NCI-H2081 treated with DMSO at 0.1 percent for 48 hours (cell line): Measurements from ENCODE around the gene CCT3.
"Not testable (repeated sequence)": the region's sequence is repeated elsewhere in the genome, so short reads cannot be mapped to it uniquely, and the experiment has no call there.

Source experiments
- DNase-seq: peaks from one replicate; lab custom pipeline; 2025; lab: John Stamatoyannopoulos, UW

Gene CCT3

DNA sequence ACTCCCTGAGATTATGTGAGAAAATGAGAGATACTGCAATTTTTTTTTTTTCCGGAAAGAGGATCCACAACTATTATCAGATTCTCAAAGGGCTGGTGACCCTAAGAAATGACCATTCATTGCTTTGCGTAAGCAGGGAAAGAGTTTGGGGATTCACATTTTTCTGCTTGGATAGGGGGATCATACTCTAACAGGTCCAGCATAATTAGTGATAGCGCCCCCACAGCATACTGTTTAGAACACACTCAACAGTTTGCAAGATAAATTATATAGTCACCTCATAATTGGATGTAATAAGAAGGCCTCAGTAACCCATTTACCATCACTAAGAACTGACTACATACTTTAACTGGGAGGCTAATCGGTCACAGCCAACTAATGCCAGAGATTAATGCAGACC is 1.9 kb downstream of the CCT3 start:
- no peak for DNase-seq

DNA sequence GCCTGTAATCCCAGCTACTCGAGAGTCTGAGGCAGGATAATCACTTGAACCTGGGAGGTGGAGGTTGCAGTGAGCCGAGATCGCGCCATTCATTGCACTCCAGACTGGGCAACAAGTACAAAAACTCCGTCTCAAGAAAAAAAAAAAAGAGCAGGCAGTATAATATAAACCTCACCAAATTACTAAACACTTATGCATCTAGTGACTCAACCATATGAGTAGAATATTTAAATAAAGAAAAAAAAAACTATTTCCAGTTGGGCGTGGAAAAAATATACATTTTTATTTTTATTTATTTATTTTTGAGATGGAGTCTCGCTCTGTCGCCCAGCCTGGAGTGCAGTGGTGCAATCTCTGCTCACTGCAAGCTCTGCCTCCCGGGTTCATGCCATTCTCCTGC is 14.9 kb downstream of the CCT3 start:
- not testable (repeated sequence) for DNase-seq

DNA sequence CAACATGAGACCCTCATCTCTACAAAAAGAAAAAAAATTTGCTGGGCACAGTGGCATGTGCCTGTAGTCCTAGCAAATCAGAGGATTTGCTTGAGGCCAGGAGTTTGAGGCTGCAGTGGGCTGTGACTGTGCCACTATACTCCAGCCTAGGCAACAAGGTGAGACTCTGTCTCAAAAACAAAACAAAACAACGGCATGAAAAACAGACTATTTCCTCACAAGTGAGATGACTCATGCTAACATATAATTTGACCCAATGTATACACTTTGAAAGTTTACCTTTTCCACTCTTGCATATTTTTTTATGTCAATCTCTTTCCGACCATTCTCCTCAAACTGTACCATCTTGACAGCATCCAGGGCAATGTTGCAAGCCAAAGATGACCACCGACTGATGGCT is 17.5 kb downstream of the CCT3 start:
- DNase-seq: no peak

DNA sequence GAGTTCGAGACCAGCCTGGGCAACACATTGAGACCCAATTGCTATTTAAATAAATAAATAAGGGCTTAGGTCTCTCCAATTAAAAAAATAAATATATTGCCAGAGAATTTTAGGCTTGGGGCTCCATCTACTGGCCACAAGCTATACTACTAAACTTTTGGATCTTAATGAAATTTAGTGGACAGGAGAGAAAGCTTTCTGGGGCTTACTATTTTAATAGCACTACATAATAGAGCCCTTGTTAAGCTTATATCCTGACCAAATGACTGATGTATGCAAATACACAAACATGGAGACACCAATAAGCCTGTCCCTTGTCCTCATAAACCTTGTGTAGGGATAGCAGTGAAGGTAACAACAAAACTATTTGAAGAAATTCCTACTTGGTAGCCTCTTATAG is 18.4 kb downstream of the CCT3 start:
- no peak for DNase-seq

DNA sequence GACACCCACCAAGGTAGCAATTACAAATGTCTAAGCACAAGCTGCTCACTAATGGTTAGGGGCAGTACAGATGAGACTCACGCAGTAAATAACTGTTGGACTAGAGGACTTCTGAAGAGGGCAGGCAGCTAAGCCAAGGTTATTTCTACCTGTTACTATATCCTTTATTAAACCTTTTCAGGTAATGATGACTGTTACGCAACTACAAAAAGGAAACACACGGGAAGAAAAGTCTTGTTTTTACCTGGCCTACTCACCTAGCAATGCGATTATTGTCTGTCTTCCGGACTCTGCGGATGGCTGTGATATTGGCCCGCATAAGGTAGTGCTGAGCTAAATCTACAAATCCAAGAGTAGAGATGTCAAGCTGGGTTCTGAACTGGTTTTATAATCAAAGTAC is 21.2 kb downstream of the CCT3 start:
- no peak for DNase-seq

DNA sequence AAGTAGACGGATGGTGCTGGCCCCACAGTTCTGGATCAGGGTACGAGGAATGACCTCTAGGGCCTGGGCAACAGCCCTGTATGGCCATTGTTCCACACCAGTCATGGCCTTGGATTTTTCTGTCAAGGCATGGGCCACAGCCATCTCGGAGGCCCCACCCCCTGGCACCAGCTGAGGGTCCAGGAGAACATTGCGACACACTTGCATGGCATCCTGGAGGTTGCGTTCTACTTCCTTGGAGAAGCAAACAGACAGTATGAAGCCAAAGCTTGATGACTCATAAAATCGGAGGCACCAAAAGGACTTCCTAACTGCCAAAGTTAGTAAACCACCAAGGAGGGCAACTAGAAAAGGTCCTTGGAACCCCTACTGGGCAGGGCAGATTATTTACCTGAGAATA is 27.1 kb downstream of the CCT3 start:
- no peak for DNase-seq

DNA sequence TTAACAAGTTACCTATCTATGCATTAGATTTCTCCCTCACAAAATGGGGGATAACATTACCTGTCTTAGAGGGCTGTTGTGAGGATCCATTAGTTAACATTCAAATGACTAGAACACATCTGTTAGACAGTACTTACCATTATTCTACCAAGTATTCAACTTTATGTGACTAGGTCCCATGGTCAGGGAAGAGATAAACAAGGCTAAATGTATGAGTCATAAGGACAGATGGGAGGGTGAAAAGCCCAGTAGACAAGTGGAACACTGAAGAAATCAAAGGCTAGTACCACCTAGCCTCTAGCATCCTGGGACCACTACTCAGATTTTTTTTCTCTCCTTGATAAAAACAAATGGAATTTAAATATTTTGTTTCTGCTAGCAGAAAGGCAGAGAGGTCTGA is 30.0 kb downstream of the CCT3 start:
- DNase-seq: no peak

DNA sequence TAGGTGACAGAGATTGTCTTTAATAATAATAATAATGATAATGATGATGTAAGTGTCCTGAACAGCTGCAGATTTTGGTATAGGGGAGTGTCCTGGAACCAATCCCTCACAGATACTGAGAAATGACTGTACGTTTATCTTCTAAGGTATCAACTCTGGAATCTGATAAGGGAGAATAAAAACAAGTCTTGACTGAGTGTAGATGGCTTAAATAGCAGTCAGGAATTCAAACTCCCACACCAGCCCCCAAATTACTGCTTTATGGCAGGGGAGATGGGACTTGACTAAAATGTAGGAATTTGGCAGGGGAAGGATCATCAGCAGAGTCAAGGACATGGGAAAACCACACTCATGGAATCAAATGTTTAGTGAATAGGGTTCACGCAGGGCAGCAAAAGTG is 32.9 kb downstream of the CCT3 start:
- no peak for DNase-seq

DNA sequence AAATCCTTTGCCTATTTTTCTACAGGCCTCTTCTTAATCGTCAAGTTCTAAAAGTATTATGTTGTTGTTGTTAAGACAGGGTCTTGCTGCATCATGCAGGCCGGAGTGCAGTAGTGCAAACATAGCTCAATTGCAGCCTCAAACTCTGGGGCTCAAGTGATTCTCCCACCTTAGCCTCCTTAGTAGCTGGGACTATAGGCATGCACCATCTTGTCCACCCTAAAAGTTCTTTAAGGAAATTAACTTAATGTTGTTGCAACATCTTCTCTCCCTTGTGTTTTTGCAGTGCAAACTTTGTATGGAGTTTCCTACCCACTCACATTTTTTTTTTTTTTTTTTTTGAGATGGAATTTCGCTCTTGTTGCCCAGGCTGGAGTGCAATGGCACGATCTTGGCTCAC is 34.9 kb downstream of the CCT3 start:
- no peak for DNase-seq

DNA sequence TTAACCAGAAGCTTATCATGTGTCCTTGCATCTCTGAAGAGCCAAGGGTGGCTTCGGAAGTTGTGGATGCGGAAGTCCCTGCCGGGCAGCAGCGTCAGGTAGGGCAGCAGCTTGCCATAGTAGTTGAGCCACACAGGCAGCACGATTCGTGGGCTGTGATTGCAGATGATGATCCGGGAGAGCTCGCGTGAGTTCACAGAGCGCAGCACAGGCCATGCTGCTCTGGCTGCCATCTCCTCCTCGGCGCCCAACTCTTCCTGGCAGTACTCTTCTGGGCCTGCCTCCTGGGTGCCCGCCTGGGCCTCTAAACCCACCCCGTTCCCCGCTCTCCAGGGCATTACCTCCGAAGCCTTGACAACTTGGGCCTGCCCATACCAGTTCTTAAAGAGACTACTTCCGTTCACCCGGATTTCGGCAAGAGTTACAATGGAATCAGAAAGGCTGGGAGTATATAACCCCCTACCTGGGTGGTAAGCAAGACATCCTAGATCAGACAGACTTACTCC is 39.2 kb downstream of the CCT3 start, which contains the start of gene VHLL:
Gene VHLL (minus strand): TSS at position 456 of the 506 bp plus-strand sequence. CDS start 118 bp downstream, at position 338.
- DNase-seq: no peak

DNA sequence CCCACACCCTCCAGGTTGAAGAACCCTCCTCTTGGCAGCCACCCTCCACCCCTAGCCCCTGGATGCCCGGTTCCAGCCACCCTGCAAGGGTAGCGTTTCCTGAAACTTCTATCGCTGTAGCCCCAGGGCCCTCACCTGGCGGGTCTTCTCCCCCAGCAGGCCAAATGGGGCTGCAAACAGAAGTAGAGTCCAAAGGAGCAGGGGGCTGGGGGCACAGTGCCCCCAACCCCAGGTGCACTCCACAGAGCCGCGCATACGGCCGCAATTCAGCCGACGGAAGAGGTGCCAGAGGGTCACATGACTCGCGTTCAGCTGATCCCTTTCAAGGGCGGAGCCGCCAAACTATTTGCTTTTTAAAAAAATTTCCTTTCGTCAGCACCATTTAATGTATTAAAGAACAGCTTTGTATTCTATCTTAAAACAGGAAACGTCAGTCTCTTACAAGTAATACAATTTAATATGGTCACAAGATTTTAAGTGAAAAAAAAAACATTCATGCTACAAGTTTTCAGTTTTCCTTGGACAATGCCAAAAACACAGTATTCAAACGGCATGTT is 42.6 kb downstream of the CCT3 start, which contains the start of gene GLMP:
Gene GLMP (minus strand): TSS at position 289 of the 557 bp plus-strand sequence. CDS start 34 bp downstream, at position 255.
- DNase-seq: peak; percentile 24

DNA sequence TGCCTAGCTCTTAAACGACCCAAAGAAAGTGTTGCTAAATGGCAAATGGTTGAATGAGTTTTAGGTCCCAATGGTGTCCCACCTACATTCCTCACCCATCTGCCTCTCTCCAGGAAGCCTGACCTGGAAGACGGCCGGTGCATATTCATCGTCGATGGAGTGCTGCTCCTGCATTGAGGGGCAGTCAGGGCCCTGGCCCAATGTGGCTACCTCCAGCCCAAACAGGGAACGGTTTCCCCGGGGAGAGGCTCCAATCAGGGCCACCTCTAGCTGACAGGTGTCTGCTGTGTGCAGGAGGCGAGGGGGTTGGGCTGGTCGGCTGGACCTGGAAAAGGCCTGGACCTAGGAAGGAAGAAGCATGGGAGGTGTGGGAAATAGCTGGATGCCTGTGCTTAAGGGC is 44.2 kb downstream of the CCT3 start:
- DNase-seq: no peak

DNA sequence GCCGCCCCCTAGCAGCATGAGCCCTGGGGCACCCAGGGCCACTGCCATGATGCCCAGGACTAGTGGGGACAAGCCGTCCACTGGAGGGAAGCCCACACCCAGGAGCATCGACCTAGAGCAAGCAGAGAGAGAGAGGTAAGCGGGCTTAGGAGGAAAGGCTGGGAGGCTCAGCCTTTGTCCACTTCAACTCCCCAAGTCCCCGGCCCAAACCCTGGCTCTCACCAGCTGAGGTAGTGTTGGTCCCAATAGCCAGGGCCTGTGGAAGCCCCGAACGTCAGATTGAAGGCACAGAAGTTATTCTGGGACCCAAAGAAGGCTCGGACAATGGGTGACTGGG is 45.0 kb downstream of the CCT3 start:
- DNase-seq: no peak

DNA sequence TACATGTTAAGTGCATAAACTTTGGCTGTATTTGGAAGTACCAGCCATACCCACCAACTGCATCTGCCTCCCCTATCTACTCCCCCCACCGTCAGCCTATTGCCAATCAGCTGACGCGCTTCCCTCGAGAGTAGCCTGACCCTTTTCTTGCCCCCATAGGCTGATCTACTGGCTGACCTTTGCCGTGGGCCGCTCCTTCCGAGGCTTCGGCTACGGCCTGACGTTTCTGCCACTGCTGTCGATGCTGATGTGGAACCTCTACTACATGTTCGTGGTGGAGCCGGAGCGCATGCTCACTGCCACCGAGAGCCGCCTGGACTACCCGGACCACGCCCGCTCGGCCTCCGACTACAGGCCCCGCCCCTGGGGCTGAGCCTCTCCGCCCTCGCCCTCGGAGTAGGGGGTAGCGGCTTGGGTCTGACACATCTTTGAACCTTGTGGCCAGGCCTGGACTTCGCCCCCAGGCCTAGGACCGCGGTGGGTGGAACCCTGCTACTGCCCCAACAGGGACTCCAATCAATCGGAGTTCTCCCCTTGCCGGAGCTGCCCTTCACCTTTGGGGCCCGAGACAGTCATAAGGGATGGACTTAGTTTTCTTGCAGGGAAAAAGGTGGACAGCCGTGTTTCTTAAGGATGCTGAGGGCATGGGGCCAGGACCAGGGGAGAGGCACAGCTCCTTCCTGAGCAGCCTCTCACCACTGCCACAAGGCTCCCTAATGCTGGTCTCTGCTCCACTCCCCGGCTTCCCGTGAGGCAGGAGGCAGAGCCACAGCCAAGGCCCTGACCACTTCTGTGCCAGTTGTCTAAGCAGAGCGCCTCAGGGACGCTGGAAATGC is 46.6 kb downstream of the CCT3 start:
- DNase-seq: no peak

DNA sequence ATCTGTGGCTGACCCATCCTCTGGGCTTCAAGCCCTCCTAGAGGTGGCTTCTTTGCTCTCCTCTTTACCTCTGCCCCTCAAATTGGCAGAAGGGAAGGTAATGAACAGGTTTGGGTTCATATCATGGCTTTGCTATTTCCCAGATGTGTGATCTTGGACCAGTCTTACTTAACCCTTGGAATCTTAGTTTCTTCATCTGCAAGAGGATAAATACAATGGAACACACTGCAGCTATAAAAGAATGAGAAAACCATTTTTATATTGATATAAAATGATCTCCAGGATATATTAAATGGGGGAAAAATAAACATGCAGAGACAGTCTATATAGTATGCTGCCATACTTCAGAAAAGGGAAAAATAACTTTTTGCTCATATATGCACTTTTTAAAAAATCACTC is 48.2 kb downstream of the CCT3 start:
- no peak for DNase-seq

DNA sequence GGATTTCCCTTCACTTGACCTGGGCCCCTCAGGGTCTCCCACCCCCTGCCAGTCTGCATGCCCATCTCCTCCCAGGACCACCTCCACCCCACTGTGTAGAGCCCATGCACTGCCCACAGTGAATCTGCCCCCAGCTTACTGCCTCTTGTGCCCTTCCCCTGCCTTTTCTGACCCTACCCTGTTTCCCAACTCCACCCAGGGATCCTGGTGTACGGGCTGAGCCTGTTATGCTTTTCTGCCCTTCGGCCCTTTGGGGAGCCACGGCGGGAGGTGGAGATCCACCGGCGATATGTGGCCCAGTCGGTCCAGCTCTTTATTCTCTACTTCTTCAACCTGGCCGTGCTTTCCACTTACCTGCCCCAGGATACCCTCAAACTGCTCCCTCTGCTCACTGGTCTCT is 52.0 kb downstream of the CCT3 start:
- no peak for DNase-seq

DNA sequence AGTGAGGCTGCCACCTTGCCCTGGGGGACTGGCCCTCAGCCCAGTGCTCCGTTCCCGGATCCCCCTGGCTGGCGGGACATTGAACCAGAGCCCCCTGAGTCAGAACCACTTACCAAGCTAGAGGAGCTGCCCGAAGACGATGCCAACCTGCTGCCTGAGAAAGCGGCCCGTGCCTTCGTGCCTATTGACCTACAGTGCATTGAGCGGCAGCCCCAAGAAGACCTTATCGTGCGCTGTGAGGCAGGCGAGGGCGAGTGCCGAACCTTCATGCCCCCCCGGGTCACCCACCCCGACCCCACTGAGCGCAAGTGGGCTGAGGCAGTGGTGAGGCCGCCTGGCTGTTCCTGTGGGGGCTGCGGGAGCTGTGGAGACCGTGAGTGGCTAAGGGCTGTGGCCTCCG is 52.7 kb downstream of the CCT3 start:
- DNase-seq: no peak

DNA sequence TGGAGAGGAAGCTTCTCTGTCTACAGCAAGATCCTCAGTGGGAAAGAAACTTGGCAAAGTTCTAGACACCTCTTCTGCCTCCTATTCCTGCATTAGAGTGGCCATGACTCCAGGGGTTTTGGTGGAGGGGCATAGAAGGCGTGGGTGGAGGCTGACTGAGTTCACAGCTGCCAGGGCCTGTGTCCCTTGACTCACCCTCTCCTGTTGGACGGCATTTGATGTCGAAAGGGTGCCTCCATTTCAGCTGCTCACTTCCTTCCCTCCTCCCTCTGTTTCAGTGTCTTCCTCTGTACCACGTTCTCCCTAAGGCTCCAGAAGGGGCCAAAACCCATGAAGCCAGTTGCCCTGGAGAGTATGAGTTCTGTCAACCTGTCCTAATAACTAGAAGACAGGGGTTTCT is 53.3 kb downstream of the CCT3 start:
- DNase-seq: no peak

DNA sequence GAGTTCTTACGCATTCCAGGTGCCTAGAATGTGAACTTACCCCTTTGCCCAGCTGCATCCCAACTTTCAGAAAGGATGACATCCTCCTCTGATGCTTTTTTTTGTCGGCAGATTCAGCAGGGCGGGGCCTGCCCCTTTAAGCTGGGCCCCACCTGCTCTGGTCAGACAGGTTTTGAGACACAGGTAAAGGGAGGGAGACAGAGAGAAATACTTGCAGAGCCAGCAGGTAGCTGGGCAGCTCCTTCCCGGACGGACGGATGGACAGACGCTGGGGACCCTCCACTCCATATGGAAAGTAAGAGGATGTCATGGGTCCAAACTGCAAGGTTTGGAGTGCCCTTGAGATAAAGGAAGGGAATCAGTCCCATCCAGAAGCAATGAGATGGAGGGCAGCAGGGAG is 54.0 kb downstream of the CCT3 start, which contains the start of gene TMEM79:
Gene TMEM79 (plus strand): TSS at position 214 of the 400 bp plus-strand sequence. CDS start 902 bp downstream, outside the sequence.
- DNase-seq: no peak

DNA sequence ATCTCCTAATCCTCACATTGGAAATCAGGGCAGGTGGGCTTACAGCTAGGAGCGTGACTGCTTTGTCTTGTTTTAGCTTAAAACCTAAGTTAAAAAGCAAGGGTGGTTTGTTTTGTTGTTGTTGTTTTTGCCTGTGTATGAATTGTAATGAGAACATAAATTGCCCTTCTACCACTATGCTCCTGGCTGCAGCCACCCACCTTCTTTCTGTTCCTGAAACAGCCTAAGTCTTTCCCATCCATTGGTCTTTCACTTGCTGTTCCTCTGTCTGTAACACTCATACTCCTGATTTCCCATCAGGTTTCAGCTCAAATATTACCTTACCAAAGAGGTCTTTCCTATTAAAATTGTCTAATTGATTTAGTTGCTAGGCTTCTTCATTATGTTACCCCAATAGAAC is 54.6 kb downstream of the CCT3 start:
- no peak for DNase-seq

DNA sequence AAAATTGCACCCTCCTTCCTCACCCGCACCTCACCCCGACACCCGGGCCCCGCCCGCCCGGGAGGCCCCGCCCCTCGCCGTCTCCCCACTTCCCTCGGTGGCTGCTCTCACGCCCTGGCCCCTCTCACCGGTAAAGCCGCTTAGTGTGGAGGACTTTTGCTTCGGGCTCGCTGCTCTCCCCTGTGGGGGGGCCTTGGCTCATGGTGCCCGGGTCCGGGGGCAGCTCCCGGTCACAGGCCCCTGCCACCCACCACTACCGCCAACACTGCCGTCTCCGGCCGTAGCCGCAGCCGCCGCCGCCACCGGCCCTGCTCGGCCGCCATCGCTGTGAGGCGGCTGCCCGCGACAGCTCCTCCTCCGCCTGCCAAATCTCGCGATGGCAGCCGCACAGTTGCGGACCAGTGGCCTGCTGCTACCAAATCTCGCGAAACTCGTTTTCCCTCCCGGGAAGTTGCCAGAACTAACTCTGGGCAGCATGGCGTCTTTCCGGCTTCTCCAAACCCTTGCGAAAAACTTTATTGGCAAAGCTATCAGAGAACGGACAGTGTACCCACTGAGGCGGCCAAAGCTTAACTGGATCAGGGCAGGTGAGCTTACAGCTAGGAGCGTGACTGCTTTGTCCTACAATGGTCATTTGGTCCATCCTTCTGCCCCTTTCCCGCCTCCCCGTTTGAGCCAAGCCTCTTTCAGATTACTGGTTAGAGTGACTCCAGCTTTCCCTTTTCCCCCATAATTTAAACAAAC is 55.4 kb downstream of the CCT3 start, which contains the start of gene SMG5:
Gene SMG5 (minus strand): TSS at position 347 of the 744 bp plus-strand sequence. CDS start 145 bp downstream, at position 202.
- peak; percentile 98 for DNase-seq

DNA sequence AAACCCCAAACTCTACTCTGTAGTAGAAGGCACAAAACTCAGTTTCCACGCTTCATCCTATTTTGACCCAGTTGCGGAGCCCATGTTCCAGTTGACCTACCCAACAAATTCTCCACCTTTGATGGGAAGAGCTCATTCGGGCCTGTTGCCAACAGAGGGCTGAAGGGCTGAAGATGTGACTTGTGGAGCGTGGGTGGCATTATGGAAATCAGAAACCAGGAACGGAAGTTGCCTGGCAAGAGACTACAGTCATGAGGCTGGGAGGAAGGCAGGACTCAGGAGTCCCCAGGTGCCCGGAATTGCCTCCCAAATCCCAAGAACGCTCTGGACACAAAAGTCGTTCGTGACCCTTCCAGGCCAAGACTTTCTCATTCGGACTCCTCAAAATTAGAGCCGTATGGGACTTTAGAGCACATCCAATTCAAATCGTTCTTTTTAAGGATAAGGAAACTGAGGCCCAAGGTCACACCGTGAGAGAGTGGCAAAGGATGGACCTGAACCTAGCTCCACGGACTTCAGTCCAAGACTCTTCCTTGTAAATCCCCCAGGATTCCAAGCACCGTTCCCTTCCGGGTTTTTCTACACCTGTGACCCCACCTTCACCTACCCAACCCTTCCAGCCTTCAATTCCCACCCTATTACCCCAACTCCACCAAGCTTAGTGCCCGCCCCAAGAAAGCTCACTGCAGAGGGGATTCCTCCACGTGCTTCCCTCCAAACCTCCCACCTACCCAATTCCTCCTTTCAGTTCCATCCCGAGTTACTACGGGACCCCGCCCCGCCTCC is 56.2 kb downstream of the CCT3 start:
- DNase-seq: no peak
